Muscle layer of duodenum (tissue), 2 donors: ENCODE data around the gene NEURL1B.
A peak's percentile ranks its signal among the peaks of the same experiment; 100 is the strongest.

Source experiments
- H3K27ac ChIP-seq: one replicate; pipeline ENCODE4 v1.7.0; 2013; ENCODE audit warnings: mild to moderate bottlenecking, low read length
- H3K27me3 ChIP-seq: one replicate; pipeline ENCODE4 v1.7.0; 2013; ENCODE audit warnings: low read depth, mild to moderate bottlenecking, control low read depth, low read length
- H3K36me3 ChIP-seq, 2 donors: one replicate each; pipeline ENCODE4 v1.7.0; 2013; ENCODE audit warnings: low read length in 2 of 2, control low read depth in 1 of 2, mild to moderate bottlenecking in 1 of 2; ENCODE audit not compliant: insufficient read depth in 2 of 2, control insufficient read depth in 1 of 2
- H3K4me1 ChIP-seq, 2 donors: one replicate each; pipeline ENCODE4 v1.7.0; 2013; ENCODE audit warnings: low read length in 2 of 2, mild to moderate bottlenecking in 2 of 2, control low read depth in 1 of 2, moderate library complexity in 1 of 2; ENCODE audit not compliant: insufficient read depth in 2 of 2, control insufficient read depth in 1 of 2
- H3K4me3 ChIP-seq, 2 donors: one replicate each; pipeline ENCODE4 v1.7.0; 2013; ENCODE audit warnings: low read length in 2 of 2, low read depth in 1 of 2, mild to moderate bottlenecking in 1 of 2
- H3K9me3 ChIP-seq, 2 donors: one replicate each; pipeline ENCODE4 v1.7.0; 2013; ENCODE audit warnings: low read length in 2 of 2, control low read depth in 1 of 2, mild to moderate bottlenecking in 1 of 2; ENCODE audit not compliant: control insufficient read depth in 1 of 2
- donor health status: healthy.

The NEURL1B gene

DNA sequence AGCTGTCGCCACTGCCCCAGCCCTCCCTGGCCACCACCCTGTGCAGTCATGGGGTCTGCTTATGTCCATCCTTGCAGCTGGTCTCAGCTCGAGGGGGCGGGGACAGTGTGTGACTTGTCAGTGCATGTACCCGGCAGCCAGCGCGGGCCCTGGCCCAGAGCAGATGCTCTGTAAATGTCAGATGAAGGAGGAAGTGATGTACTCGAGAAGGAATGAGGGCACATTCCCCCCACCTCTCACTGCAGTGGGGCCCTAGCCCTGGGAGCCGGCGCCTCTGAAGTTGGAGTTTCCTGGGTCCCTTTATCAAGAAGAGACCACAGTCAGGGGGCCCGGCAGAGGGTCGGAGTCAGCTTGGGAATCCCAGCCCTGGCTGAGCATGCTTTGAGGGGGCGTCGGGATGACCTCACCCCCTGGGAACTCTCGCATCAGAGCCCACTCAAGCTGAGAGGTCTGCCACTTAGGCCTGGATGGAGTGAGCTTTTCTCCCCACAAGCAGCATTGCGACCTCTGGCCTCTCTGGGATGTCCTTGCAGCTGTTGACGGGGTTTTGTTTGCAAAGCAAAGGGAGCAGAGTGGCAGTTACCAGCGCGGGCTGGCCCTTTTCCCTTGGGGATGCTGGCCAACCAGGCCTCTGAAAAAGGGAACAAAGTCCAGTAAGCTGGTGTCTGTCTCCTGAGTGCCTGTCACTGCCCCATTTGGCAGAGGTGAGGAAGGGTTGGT, 19.0 kb downstream of the NEURL1B start:
- Histone ChIP-seq H3K4me3 (peak overlapping the region in 1 of 2 donors; percentile 10), H3K27ac (peak overlapping the region; percentile 87), H3K36me3 (no peaks in the 10 kb centered on the region), H3K27me3 (no peaks in the 10 kb centered on the region), H3K4me1 (peaks cover 6 to 52% of the 10 kb centered on the region in 2 donors), H3K9me3 (peaks cover 0 to 6% of the 10 kb centered on the region in 2 donors)

DNA sequence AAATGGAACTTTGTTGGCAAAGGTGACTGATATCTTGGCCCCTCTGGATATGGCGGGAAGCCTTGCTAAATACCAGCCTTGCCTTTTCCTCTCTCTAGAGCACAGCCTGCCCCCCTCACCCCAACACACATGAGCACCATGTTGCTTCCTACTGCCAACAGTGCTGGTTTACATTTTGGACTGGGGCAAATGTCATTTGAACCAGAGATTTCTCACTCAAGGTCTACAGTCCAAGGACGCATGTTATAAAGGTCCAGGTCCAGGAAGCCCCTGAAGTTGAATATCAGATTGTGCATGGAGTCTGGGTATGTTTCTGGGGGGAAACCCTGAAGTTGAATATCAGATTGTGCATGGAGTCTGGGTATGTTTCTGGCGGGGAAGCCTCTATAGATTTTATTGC, 19.9 kb downstream of the NEURL1B start:
- Histone ChIP-seq H3K4me1 (peaks cover 6 to 55% of the 10 kb centered on the region in 2 donors), H3K27ac (peak overlapping the region; percentile 87), H3K27me3 (no peaks in the 10 kb centered on the region), H3K4me3 (no peak overlapping the region), H3K9me3 (no peaks in the 10 kb centered on the region), H3K36me3 (no peaks in the 10 kb centered on the region)

- no peaks in the 10 kb centered on the region for H3K27me3 ChIP-seq
- H3K36me3 ChIP-seq = no peaks in the 10 kb centered on the region
- H3K9me3 ChIP-seq = no peaks in the 10 kb centered on the region
- H3K27ac ChIP-seq = no peak overlapping the region
- H3K4me1 ChIP-seq = peaks cover 6 to 55% of the 10 kb centered on the region in 2 donors
- no peak overlapping the region for H3K4me3 ChIP-seq
Measured at GRCh38 chr5:172661526-172661925, 20.5 kb downstream of the NEURL1B start.

DNA sequence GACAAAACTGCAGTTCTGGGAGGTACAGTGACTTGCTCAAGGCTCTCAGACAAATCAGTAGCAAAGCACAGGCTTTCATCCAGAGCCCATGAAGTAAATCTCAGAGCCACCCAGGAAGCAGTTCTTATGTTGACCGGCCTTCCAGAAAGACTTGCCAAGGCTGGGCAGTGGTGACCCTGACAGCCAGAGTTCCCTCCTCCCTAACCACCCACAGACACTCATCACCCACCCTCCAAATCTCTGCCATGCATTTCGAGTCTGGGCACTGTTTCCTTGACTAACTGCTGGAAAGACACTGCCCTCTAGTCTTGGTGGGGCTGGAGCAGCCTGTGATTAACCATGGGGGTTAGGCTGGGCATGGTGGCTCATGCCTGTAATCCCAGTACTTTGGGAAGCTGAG, 21.5 kb downstream of the NEURL1B start:
- H3K27ac ChIP-seq = no peak overlapping the region
- no peaks in the 10 kb centered on the region for H3K27me3 ChIP-seq
- no peak overlapping the region for H3K4me3 ChIP-seq
- H3K36me3 ChIP-seq = no peaks in the 10 kb centered on the region
- peaks cover 6 to 55% of the 10 kb centered on the region in 2 donors for H3K4me1 ChIP-seq
- H3K9me3 ChIP-seq = no peaks in the 10 kb centered on the region

GRCh38 chr5:172664018-172664417, 23.0 kb downstream of the NEURL1B start:
- H3K4me1 ChIP-seq = peaks cover 6 to 53% of the 10 kb centered on the region in 2 donors
- no peaks in the 10 kb centered on the region for H3K9me3 ChIP-seq
- H3K27ac ChIP-seq = no peak overlapping the region
- no peak overlapping the region for H3K4me3 ChIP-seq
- no peaks in the 10 kb centered on the region for H3K36me3 ChIP-seq
- no peaks in the 10 kb centered on the region for H3K27me3 ChIP-seq

DNA sequence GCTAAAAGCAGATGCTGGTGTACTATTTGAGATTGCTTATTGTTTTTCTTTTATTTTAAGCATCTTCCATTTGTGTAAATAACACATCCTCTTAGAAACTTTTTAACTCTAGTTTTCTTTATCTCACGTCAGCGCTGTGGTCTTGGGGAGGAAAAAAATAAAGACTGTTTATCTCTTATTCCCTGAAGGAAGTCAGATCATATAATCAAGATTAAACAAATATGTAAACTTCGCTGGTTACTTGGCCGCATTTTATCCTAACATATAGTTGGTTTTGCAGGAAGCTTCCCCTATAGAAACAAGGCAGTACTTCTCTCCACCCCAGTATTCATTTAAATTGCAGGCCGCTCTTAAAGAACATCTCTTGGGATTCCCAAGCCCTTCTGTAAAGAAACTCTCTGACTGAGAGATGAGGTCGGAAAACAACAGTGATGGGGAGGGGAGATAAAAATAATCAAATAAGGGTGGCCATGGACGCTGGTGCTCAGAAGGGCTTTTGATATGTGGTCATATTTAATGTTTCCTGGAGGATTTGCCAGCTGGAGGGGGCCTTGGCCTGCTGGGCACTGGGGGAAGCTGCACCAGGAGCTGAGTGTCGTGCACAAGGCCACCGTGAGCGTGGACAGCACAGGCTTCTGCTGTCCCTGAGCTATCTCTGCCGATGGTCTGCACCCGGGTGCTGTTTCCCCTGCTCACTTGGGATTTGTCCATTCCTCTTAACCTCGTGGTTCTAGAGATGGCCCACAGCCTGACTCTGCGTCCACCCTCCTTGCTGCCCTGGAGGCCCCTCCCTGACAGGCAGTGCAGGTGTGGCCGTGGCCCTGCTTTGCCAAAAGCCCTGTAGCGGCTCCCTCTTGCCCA, 23.8 kb downstream of the NEURL1B start:
- peaks cover 0 to 45% of the 10 kb centered on the region in 2 donors for H3K4me1 ChIP-seq
- no peaks in the 10 kb centered on the region for H3K9me3 ChIP-seq
- no peak overlapping the region for H3K27ac ChIP-seq
- no peak overlapping the region for H3K4me3 ChIP-seq
- H3K36me3 ChIP-seq = peaks cover 0 to under 1% of the 10 kb centered on the region in 2 donors
- H3K27me3 ChIP-seq = no peaks in the 10 kb centered on the region

DNA sequence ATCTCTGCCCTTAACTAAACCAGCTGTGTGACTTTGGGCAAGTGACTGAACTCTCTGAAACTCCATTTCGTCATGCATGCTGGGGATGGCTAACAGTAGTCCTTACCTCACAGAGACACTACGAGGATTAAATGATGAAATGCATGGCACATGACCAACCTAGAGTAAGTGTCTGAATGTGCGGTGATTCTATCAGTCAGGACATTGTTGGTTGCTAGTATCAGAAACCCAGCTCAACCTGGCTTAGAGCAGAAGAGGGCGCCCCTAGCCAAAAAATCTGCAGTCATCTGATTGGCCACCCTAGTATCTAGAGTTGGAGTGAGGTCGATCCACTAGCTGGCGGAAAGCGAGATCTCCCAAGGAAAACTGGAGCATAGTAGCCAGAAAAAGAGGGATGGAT, 25.2 kb downstream of the NEURL1B start:
- H3K9me3 ChIP-seq = no peaks in the 10 kb centered on the region
- H3K27me3 ChIP-seq = no peaks in the 10 kb centered on the region
- H3K27ac ChIP-seq = no peak overlapping the region
- no peak overlapping the region for H3K4me3 ChIP-seq
- peaks cover 3 to 9% of the 10 kb centered on the region in 2 donors for H3K36me3 ChIP-seq
- H3K4me1 ChIP-seq = peaks cover 0 to 36% of the 10 kb centered on the region in 2 donors

DNA sequence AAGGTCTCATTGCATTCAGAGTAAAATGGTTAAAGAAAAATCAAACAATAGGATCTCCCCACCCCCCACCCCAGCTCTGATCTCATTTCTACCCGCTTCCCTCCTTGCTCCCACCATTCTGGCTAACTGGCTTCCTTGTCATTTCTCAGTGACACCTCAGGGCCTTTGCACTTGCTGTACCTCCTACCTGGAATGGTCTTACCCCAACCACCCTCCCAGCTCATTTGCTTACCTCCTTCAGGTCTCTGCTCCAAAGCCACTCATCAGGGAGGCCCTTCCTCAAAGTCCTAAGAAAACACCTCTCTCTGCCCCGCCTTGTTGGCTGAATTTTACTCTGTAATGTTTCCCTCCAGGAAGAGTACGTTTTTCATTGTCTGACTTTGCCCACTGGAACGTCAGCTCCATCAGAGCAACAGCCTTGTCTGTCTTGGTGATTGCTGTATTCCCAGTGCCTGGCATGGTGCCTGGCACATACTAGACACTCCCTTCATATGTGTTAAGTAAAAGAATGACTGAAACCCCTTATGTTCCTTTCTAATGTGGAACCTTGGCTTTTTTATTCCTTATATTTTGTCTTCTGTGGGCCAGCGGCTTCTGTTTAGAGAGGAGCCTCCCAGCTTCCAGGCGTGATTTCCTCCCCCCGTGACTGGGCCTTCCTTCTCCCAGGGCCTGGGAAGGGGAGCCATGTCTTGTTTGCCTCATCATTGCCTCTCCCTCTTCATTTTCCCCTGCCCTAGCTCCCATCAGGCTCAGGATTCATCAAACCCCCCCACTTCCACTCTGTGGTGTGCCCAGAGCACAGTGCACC, 26.9 kb downstream of the NEURL1B start:
- H3K4me1 ChIP-seq = peaks cover 0 to 27% of the 10 kb centered on the region in 2 donors
- H3K27me3 ChIP-seq = no peaks in the 10 kb centered on the region
- H3K36me3 ChIP-seq = peaks cover 6 to 9% of the 10 kb centered on the region in 2 donors
- no peaks in the 10 kb centered on the region for H3K9me3 ChIP-seq
- H3K4me3 ChIP-seq = no peak overlapping the region
- H3K27ac ChIP-seq = no peak overlapping the region

GRCh38 chr5:172668594-172669071, 27.6 kb downstream of the NEURL1B start:
- Histone ChIP-seq H3K4me3 (no peak overlapping the region), H3K4me1 (peaks cover 0 to 27% of the 10 kb centered on the region in 2 donors), H3K9me3 (no peaks in the 10 kb centered on the region), H3K36me3 (peaks cover 6 to 9% of the 10 kb centered on the region in 2 donors), H3K27me3 (no peaks in the 10 kb centered on the region), H3K27ac (no peak overlapping the region)

DNA sequence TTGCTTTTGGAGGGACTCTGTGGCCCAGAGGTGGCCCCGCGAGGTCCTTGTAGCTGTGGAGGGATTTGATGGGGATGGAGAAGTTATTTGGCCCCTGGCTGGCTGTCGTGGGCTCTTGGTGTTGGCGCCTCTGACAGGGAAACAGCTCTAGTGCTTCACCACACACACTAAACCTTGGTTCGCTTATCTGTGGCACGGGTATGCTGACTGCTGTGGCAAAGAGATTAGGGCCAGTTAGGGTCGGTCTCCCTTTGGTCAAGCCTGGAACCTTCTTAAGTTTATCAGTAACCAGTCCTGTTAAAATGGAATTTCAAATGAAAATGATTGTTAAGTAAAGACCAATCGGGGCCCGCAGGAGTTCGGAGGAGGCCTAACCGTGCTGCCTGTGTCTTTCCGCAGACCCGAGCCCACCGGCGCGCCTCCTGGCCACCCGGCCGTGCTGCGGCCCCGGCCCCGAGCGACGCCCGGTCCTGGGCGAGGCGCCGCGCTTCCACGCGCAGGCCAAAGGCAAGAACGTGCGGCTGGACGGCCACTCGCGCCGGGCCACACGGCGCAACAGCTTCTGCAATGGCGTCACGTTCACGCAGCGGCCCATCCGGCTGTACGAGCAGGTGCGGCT, 28.4 kb downstream of the NEURL1B start:
- peaks cover 0 to 19% of the 10 kb centered on the region in 2 donors for H3K4me1 ChIP-seq
- H3K27me3 ChIP-seq = no peaks in the 10 kb centered on the region
- H3K27ac ChIP-seq = no peak overlapping the region
- no peak overlapping the region for H3K4me3 ChIP-seq
- H3K36me3 ChIP-seq = peaks cover 6 to 9% of the 10 kb centered on the region in 2 donors
- H3K9me3 ChIP-seq = no peaks in the 10 kb centered on the region
